DOHH2 (cell line): ENCODE results near the gene COL3A1.

Source experiments
- CTCF ChIP-seq: fragments of 200-600 bp; sonication (generic); IDR thresholded peaks from one replicate; pipeline ENCODE4 v1.5.1; 2014; ENCODE audit warnings: antibody characterized with exemption, mild to moderate bottlenecking, low read depth, low read length; ENCODE audit not compliant: poor library complexity, severe bottlenecking
- EZH2phosphoT487 ChIP-seq: fragments of 200-600 bp; sonication (generic); IDR thresholded peaks from 2 replicates; pipeline ENCODE4 v1.6.1; 2017; ENCODE audit warnings: borderline replicate concordance, mild to moderate bottlenecking, antibody characterized with exemption, low read length, moderate library complexity, mixed read lengths

- TF ChIP-seq CTCF (no peak), EZH2phosphoT487 (no peak)
Measured at GRCh38 chr2:188970211-188970610, 4.0 kb upstream of the COL3A1 start.
